HG02938 (cell line): ENCODE measurements around the gene ABHD14A.

ENCODE experiments used
- ATAC-seq: cut with Tn5 transposase; IDR thresholded peaks from one replicate; pipeline ENCODE4 v1.9.1; 2021; ENCODE audit warnings: mild to moderate bottlenecking, moderate library complexity; ENCODE audit not compliant: unreplicated experiment

The ABHD14A gene

DNA sequence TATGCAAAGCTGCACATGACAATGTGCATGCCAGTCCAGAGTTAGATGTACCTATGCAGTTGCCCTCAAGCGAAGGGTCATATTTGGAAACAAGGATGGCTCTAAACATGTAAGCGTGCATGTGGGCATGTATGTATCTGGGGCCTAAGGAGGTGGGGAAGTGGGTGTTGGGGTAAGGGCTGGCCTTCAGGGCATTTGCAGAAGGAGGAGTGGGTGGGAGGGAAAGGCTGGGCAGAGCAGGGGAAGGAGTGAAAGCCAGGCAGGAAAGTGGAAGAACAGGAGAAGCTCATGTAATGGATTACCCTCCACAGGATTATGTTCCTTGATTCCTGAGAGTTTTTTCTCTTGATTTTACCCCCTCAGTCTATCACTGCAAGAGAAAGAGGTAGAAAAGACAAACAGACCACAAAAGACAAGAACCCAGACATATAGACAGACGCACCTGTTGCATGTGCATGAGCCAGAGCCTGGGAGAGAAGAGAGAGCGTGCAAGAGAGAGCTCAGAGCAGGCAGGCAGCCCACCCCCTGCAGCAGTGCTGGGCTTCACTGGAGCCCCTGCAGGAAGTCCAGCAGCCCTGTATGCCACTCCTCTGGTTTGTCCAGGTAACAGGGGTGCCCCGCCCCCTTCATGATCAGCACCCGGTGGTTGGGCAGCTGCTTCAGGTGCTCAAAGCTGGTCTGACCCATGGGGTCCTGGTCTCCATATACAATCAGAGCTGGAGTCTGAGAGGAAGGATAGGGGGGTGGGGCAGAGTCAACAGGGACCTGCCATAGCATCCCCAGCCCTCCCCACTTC, 5.8 kb upstream of the ABHD14A start:
- no peak for ATAC-seq

DNA sequence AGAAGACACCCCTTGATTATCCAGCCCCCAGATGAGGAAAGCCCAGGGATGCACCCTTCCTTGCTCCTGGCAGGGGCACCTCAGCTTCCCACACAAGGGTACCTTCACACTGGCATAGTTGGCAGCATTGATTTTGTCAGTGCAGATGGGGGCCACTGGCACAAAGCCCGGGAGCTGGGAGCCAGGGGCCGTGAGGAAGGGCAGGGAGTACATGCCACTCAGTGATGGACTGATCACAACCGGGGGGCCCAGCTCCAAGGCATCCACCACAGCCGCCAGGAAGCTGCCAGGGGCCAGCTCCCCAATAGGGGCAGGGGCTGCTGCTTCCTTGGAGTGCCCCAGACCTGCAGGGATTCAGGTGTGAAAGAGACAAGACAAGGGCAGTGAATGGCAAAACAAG, 5.0 kb upstream of the ABHD14A start:
- no peak for ATAC-seq

DNA sequence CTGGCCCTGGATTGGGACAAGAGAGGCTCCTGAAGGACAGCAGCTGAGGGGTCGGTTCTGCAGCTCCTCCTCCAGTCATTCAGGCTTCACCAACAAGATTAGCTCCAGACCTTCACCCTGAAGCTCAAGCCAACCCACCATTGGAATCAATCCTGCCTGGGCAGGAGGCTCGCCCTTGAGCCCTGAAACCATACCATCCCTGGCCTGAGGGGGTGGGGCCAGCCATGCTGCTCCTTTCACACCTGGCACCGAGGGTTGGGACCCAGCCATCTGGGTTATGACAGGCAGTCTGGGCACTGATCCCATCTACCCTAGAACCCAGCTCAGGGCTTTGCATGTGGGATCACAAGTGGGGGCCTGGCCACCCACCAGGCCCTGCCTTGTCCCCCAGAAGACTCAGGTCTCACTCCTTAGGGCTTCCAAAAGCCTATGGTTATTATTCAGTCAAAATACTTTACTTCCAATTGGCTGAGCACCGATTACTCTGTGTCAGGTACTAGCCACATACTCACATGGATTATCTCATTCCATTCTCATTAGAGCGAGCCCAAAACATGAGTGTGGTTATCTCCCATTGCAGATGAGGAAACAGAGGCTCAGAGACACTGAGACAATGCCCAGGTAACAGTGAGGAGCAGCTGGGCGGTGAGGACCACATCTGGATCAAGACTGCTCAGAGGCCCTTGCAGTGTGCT, 4.1 kb upstream of the ABHD14A start:
- no peak for ATAC-seq

DNA sequence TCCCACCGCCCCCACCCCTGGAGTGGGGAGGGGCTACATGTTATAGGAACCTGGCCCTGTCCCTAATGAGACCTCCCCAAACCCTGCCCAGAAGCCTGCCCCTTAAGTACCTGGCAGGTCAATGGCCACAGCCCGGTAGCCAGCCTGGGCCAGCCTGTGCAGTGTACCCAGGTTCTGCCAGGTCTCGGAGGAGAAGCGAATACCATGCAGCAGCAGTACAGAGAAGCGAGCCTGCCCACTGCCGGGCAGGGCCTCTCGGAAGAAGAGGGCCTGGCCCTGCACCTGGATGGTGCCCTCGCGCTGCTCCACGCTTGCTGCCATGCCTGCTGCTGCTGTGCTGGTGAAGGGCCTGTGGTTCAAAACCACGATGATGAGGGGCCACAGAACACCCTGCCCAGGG, 3.5 kb upstream of the ABHD14A start:
- ATAC-seq = no peak

- ATAC-seq = no peak
These were observed 444 bp upstream of the ABHD14A start for GRCh38 chr3:51974277-51974962.

GRCh38 chr3:51975852-51976549, 1.1 kb downstream of the ABHD14A start:
- no peak for ATAC-seq

- ATAC-seq = no peak
These were observed 2.7 kb downstream of the ABHD14A start for GRCh38 chr3:51977446-51978142.

DNA sequence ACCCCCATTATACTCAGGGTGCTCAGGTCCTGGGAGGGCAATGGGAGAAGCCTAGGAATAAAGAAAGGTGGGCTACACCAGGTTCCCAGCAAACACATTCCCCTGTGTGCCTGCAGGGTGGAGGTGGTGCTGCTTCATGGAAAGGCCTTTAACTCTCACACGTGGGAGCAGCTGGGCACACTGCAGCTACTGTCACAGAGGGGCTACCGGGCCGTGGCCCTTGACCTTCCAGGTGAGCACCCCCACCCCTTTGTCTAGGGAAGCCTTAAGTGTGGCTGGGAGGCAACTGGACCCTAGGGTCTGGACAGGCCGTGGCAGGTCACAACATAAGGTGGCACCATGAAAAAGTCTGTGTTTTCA, 3.3 kb downstream of the ABHD14A start:
- no peak for ATAC-seq

GRCh38 chr3:51980253-51980652, 5.4 kb downstream of the ABHD14A start:
- no peak for ATAC-seq

DNA sequence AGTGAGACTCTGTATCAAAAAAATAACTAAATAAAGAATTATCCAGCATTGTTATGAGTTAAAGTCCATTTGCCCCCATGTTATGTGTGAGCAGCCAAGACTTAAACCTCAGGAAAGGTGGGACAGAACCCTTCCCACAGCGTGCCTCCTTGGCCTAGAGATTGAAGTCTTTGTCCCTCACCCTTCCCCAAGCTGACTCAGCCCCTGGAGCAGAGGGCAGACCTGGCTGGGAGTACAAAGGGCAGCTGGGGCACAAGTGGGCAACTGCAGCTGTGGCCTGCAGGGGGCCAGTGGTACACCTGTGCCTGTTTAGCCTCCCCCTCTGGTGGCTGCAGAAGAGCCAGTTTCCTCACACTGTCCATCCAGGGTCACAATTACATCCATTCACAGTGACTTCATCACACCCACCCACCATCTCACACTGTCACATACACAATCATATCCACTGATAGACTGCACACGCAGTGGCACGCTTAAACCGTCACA, 7.5 kb downstream of the ABHD14A start:
- ATAC-seq = peak; percentile 42

DNA sequence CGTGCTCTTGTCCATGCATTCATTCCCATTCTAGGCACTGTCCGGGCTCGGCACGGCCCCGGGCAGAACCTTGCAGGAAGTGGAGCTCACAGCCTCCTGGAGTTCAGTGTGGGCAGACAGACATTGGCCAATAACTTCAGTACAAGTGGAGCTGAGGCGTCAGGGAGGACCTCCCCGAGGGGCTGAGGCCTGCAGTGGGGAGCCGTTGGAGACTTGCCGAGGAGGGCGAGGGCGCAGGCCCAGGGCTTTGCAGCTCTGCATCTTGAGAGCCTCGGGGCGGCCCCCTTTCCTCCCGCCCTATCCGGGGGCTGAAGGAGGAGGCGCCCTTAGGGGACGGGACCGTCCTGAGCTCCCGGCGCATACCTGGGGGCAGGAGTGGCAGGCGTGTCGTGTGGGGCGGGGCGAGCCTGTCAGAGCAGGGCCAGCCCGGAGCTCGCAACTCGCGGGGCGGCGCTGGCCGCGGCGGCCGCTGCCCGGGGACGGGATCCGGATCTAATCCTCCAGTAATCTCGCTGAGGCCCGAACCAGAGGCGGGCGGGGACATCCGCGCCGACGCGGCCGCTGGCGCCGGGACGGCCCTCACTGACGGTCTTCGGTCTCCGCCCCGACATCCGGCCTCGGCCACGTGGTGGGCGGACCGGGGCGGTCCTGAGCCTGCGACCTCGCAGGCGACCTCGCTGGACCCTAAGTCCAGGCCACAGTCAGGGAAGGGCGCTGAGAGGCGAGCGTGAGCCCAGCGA, 8.1 kb downstream of the ABHD14A start, which contains the start of gene ACY1:
ACY1 (plus strand) TSS at position 698 of the 740 bp plus-strand sequence. CDS start 530 bp downstream, outside the sequence.
- ATAC-seq = peak; percentile 58

DNA sequence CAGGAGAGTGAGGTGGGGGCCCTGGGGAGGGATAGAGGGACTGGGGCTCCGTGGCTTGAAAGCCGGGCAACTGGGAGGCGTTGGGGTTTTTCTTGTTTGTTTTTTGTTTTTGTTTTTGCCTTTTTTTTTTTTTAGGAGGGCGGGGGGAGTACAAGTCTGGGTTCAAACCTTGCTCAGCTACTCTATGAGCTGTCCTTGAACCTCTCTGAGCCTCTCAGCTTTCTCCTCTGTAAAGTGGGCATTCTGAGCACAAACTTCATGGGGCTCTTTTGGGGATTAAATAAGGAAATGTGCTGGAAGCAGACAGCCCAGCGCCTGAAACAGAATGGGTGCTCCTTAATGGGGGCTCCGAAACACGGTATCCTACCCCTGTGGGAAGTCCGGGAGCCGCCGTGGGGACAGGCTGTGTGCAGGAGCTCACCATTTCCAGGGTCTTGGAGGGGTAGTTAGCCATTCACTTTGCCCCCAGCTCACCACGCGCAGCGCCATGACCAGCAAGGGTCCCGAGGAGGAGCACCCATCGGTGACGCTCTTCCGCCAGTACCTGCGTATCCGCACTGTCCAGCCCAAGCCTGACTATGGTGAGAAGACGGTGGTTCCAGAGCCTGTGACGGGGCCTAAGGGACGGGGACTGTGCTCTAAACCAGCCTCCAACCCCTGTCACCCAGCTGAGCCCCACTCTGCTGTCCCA, 8.9 kb downstream of the ABHD14A start:
- ATAC-seq = no peak

GRCh38 chr3:51984269-51984647, 9.4 kb downstream of the ABHD14A start:
- ATAC-seq = no peak

GRCh38 chr3:51985063-51985462, 10.2 kb downstream of the ABHD14A start:
- no peak for ATAC-seq

DNA sequence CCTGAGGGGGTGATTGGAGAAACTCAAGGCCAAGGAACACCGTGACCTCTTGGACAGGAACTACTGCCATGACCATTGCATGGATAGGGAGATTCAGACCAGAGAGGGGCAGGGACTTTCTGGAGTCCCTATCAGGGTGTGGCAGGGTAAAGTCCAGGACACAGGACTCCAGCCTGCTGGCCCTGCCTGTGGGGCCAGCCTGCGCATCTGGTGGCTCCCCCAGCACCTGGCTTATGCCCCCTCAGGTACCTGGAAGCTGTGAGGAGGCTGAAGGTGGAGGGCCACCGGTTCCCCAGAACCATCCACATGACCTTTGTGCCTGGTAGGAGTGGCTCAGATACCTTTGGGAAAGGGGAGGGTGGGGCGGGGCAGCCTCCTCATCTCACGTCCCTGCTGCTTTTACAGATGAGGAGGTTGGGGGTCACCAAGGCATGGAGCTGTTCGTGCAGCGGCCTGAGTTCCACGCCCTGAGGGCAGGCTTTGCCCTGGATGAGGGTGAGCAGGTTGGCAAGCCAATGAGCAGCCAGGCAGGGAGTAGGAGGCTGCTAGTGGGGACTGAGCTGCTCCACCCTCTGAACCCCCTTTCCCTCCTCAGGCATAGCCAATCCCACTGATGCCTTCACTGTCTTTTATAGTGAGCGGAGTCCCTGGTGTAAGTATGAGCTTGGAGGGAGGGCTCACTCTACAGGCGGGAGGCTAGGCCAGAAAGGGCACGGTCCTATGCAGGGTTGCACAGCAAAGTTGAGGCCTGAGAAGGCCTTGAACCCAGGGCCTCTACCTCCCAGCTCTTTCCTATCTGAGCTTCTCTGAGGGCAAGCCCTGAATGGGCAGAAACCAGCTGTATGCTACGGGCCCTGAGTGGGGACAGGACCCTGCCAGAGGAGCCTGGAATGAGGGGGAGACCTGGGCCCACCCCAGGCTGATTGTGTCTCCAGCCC, 11.4 kb downstream of the ABHD14A start:
- ATAC-seq = no peak

- ATAC-seq = no peak
These were observed 12.7 kb downstream of the ABHD14A start for GRCh38 chr3:51987568-51987967.

DNA sequence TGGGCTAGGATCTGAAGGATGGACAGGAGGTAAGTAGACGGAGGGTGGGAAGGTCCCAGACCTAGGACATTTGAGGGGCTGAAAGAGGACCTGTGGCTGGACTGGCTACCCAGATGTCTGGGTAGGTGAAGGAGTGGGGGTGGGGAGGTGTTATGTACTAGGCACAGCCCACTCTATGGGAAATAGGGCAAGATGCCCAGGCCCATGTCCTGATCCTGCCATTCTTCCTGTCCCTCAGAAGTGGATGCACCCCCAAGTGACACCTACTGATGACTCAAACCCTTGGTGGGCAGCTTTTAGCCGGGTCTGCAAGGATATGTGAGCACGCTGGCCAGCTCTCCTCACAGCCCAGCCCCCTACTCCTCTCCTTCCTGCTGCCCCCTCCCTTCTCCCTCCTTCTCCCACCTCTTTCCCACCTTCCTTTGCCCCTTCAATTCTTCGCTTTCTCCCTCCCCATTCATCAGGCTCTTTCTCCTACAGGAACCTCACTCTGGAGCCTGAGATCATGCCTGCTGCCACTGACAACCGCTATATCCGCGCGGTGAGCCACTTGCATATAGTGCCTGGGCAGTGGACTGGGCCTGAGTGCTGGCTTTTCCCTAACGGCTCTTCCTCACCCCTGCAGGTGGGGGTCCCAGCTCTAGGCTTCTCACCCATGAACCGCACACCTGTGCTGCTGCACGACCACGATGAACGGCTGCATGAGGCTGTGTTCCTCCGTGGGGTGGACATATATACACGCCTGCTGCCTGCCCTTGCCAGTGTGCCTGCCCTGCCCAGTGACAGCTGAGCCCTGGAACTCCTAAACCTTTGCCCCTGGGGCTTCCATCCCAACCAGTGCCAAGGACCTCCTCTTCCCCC, 13.7 kb downstream of the ABHD14A start:
- no peak for ATAC-seq
